ENCODE results near the gene GNPTAB. TPM values are rescaled to one million over a fixed set of nuclear protein-coding genes. Genes with fewer than 3 reads are reported as not detected.

GNPTAB gene
- total and polyA plus RNA-seq, 2 donors (not counting 1 experiment from before 2014, with no cell fraction given) = 10.4 to 79.4 TPM

DNA sequence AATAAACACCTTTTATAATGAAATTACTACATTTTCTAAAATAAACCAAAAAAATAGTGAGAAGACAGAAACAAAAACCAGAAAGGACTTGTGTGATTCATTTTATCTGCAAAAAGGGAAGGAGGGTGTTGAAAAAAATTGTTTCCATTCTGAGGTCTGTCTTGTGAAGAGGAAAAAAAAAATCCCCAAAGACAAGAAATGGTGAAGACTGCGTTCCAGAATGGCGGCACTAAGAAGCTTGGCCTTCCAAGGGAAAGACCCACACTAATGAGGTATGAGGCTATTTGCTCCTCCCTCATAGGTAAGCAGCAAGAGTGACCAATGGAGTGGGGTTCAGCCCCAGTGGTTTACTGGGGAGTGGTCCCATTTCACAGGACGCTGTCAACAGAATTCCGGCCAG is 35.0 kb downstream of the GNPTAB start:
- ATAC-seq (ENCODE audit: low read depth) (no peak), DNase-seq (no peak)
- ChIA-PET CTCF (no interaction called here), POLR2A (no interaction called here)
- Histone ChIP-seq H3K79me2 (ENCODE audit: control insufficient read depth, insufficient read depth, low read length) (peaks cover 10% of the 10 kb centered on the region), H3K36me3 (replicated peaks in 1 of 2; ENCODE audit: control extremely low read depth in 1 of 2, control insufficient read depth in 1 of 2, extremely low read depth in 1 of 2, insufficient read depth in 2 of 2, low read length in 1 of 2) (peaks cover 0 to 13% of the 10 kb centered on the region in 2 experiments), H2AFZ (ENCODE audit: insufficient read depth, low read depth, low read length, poor library complexity, severe bottlenecking) (no peak overlapping the region), H3K27me3 (replicated peaks in 1 of 4; ENCODE audit: control extremely low read depth in 1 of 4, control insufficient read depth in 3 of 4, insufficient read depth in 4 of 4, low read length in 3 of 4) (no peaks in the 10 kb centered on the region), H3K9me3 (ENCODE audit: control extremely low read depth in 1 of 3, control insufficient read depth in 2 of 3, insufficient read depth in 1 of 3, low read length in 2 of 3) (no peaks in the 10 kb centered on the region), H3K27ac (ENCODE audit: low read length in 2 of 2) (no peak overlapping the region), H3K9ac (ENCODE audit: low read length) (no peak overlapping the region), H3K4me3 (ENCODE audit: control extremely low read depth in 1 of 5, extremely low read depth in 1 of 5, insufficient read depth in 1 of 5, low read depth in 2 of 5, low read length in 4 of 5) (no peak overlapping the region), H4K20me1 (ENCODE audit: control insufficient read depth, insufficient read depth, low read length, poor library complexity, severe bottlenecking) (no peaks in the 10 kb centered on the region), H3K4me1 (ENCODE audit: control insufficient read depth in 2 of 2, insufficient read depth in 2 of 2, low read length in 2 of 2) (peaks cover 0 to 8% of the 10 kb centered on the region in 2 donors), H3K4me2 (replicated peaks; ENCODE audit: low read depth, low read length, poor library complexity, severe bottlenecking) (no peak overlapping the region)
- no peaks in the 10 kb centered on the region for H3K9me3 Mint-ChIP-seq (ENCODE audit: insufficient read depth)
- peak overlapping the region; percentile 37 for H3K27ac Mint-ChIP-seq
- H3K27me3 Mint-ChIP-seq = no peaks in the 10 kb centered on the region
- 100% methylated on average over 2 of the region's 4 CpGs for WGBS (ENCODE audit: insufficient coverage)
- no peak for TF ChIP-seq EZH2 (IDR thresholded peaks at IDR 0.05; ENCODE audit: borderline replicate concordance, insufficient read depth, low read depth, low read length, poor library complexity, severe bottlenecking)
- no peak for TF ChIP-seq CTCF (IDR thresholded peaks at IDR 0.05)
- H3K4me1 Mint-ChIP-seq = peaks cover 16% of the 10 kb centered on the region
- intact Hi-C loops (cut with micrococcal nuclease) = loop anchor here (2.0 kb wide), 1 partner anchor 35 kb away; the partner anchor contains the start of gene GNPTAB
- H3K4me3 Mint-ChIP-seq = no peak overlapping the region

- no peak for DNase-seq
- WGBS (ENCODE audit: insufficient coverage) = no CpG with 5 or more reads among the region's 1 CpG
- Histone ChIP-seq H3K27me3 (replicated peaks in 1 of 4; ENCODE audit: control extremely low read depth in 1 of 4, control insufficient read depth in 3 of 4, insufficient read depth in 4 of 4, low read length in 3 of 4) (no peaks in the 10 kb centered on the region), H3K4me1 (ENCODE audit: control insufficient read depth in 2 of 2, insufficient read depth in 2 of 2, low read length in 2 of 2) (peaks cover 0 to 8% of the 10 kb centered on the region in 2 donors), H3K36me3 (replicated peaks in 1 of 2; ENCODE audit: control extremely low read depth in 1 of 2, control insufficient read depth in 1 of 2, extremely low read depth in 1 of 2, insufficient read depth in 2 of 2, low read length in 1 of 2) (peaks cover 0 to 13% of the 10 kb centered on the region in 2 experiments), H3K4me3 (ENCODE audit: control extremely low read depth in 1 of 5, extremely low read depth in 1 of 5, insufficient read depth in 1 of 5, low read depth in 2 of 5, low read length in 4 of 5) (no peak overlapping the region), H3K9me3 (ENCODE audit: control extremely low read depth in 1 of 3, control insufficient read depth in 2 of 3, insufficient read depth in 1 of 3, low read length in 2 of 3) (no peaks in the 10 kb centered on the region), H3K4me2 (replicated peaks; ENCODE audit: low read depth, low read length, poor library complexity, severe bottlenecking) (no peak overlapping the region), H3K79me2 (ENCODE audit: control insufficient read depth, insufficient read depth, low read length) (peaks cover 5% of the 10 kb centered on the region), H3K9ac (ENCODE audit: low read length) (no peak overlapping the region), H2AFZ (ENCODE audit: insufficient read depth, low read depth, low read length, poor library complexity, severe bottlenecking) (no peak overlapping the region), H3K27ac (ENCODE audit: low read length in 2 of 2) (no peak overlapping the region), H4K20me1 (ENCODE audit: control insufficient read depth, insufficient read depth, low read length, poor library complexity, severe bottlenecking) (no peaks in the 10 kb centered on the region)
- CTCF ChIA-PET = interaction anchor here (1.1 kb wide), 2 partner anchors 23 to 44 kb away, joined by 3 read pairs; no protein-coding TSS in a partner anchor
- no peak for TF ChIP-seq EZH2 (IDR thresholded peaks at IDR 0.05; ENCODE audit: borderline replicate concordance, insufficient read depth, low read depth, low read length, poor library complexity, severe bottlenecking)
- no peak for TF ChIP-seq CTCF (IDR thresholded peaks at IDR 0.05)
- Mint-ChIP-seq H3K9me3 (ENCODE audit: insufficient read depth) (no peaks in the 10 kb centered on the region), H3K4me3 (no peak overlapping the region), H3K27ac (no peak overlapping the region), H3K27me3 (no peaks in the 10 kb centered on the region), H3K4me1 (peaks cover 16% of the 10 kb centered on the region)
- intact Hi-C loops (cut with micrococcal nuclease) = no loop called here
- POLR2A ChIA-PET = no interaction called here
- ATAC-seq (ENCODE audit: low read depth) = no peak
Observed at GRCh38 chr12:101795013-101795412, 35.7 kb downstream of the GNPTAB start.
